GM08714 (cell line): Measurements from ENCODE around the gene CACNA1C.

Experiments used
- H3K4me3 ChIP-seq: fragments of 200-500 bp; sonication (Bioruptor generic); 2 replicates; pipeline ENCODE4 v1.5.1; 2014; ENCODE audit warnings: mild to moderate bottlenecking, low read length, inconsistent platforms
- ZNF274 ChIP-seq: IDR thresholded peaks from 2 replicates; pipeline ENCODE4 v1.6.1; 2012; ENCODE audit warnings: mild to moderate bottlenecking, low read depth, low read length

The CACNA1C gene

GRCh38 chr12:2414810-2415567 lies 362.2 kb downstream of the CACNA1C start:
- H3K4me3 ChIP-seq = no peak overlapping the region
- no peak for TF ChIP-seq ZNF274

GRCh38 chr12:2415568-2415944 lies 362.8 kb downstream of the CACNA1C start:
- no peak for TF ChIP-seq ZNF274
- no peak overlapping the region for H3K4me3 ChIP-seq

GRCh38 chr12:2416158-2416557 lies 363.4 kb downstream of the CACNA1C start:
- no peak for TF ChIP-seq ZNF274
- no peak overlapping the region for H3K4me3 ChIP-seq

GRCh38 chr12:2417481-2418160 lies 364.8 kb downstream of the CACNA1C start:
- no peak for TF ChIP-seq ZNF274
- H3K4me3 ChIP-seq = no peak overlapping the region

- H3K4me3 ChIP-seq = no peak overlapping the region
- no peak for TF ChIP-seq ZNF274
These were observed 365.8 kb downstream of the CACNA1C start for GRCh38 chr12:2418579-2418978.

- no peak for TF ChIP-seq ZNF274
- no peak overlapping the region for H3K4me3 ChIP-seq
These were observed 369.8 kb downstream of the CACNA1C start for GRCh38 chr12:2422591-2422990.

- TF ChIP-seq ZNF274 = no peak
- no peak overlapping the region for H3K4me3 ChIP-seq
These were observed 376.2 kb downstream of the CACNA1C start for GRCh38 chr12:2429032-2429431.

GRCh38 chr12:2431810-2432209 lies 379.0 kb downstream of the CACNA1C start:
- no peak overlapping the region for H3K4me3 ChIP-seq
- no peak for TF ChIP-seq ZNF274

GRCh38 chr12:2432856-2433255 lies 380.1 kb downstream of the CACNA1C start:
- no peak overlapping the region for H3K4me3 ChIP-seq
- TF ChIP-seq ZNF274 = no peak

- no peak overlapping the region for H3K4me3 ChIP-seq
These were observed 382.7 kb downstream of the CACNA1C start for GRCh38 chr12:2435511-2435910.

GRCh38 chr12:2439332-2440100 lies 386.7 kb downstream of the CACNA1C start:
- H3K4me3 ChIP-seq = no peak overlapping the region
- TF ChIP-seq ZNF274 = no peak

More at GRCh38 chr12:2435511-2435910, 382.7 kb downstream of the CACNA1C start:
- TF ChIP-seq ZNF274 = no peak

GRCh38 chr12:2443776-2444175 lies 391.0 kb downstream of the CACNA1C start:
- no peak for TF ChIP-seq ZNF274
- H3K4me3 ChIP-seq = no peak overlapping the region

- TF ChIP-seq ZNF274 = no peak
These were observed 393.2 kb downstream of the CACNA1C start for GRCh38 chr12:2445968-2446367.

GRCh38 chr12:2447861-2448260 lies 395.1 kb downstream of the CACNA1C start:
- H3K4me3 ChIP-seq = no peak overlapping the region
- no peak for TF ChIP-seq ZNF274

More at GRCh38 chr12:2445968-2446367, 393.2 kb downstream of the CACNA1C start:
- no peak overlapping the region for H3K4me3 ChIP-seq
